ENCODE results near the gene FLNB. TPM values are rescaled to one million over a fixed set of nuclear protein-coding genes. Genes with fewer than 3 reads are reported as not detected.

The FLNB gene
- total and polyA plus RNA-seq, 12 donors, result 84.6 to 278 (median 131) TPM

DNA sequence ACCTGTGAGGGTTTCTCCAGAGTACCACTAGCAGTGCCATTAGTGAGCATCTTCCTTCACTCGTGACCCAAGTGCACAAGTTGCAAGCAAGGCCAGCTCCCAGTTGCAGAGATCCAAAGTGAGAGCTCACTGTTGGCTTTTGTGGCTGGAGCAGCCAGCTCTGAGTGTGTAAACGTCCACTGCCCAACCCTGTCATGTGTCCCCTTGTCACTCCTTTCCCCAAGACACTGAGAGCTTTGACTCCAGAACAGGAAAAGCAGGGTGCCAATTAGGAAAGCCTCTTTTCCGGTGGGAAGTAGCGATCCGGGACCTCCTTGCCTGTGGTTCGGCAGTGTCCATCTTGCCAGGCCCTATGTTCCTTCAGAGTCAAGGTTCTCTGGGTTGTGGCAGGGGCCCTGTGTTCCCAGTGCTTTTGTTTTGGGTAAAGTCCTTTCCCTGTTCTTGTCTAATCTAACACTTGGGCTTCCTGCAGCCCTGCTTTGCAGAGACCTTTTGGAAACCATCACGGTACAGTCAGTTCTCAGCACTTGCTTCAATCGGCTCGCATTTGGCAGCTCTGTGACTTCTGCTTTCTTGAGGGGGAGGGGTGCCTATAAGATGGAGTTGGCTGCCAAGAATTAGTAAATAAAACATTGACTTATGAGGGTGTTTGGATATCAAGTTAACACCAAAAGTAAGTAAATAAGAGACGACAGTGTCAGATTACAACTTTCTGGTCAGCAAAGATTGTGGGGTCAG, 112.0 kb downstream of the FLNB start:
- Histone ChIP-seq H3K27ac (peak overlapping the region in 2 of 5 donors; percentile 1 to 40), H3K4me1 (replicated peaks in 1 of 2) (peaks cover 0 to 16% of the 10 kb centered on the region in 2 donors), H3K9me3 (replicated peaks in 1 of 3) (no peaks in the 10 kb centered on the region), H3K4me3 (no peak overlapping the region), H3K27me3 (no peaks in the 10 kb centered on the region), H3K36me3 (replicated peaks in 1 of 2) (peaks cover 0 to 44% of the 10 kb centered on the region in 2 donors)
- TF ChIP-seq, protein P1, sequence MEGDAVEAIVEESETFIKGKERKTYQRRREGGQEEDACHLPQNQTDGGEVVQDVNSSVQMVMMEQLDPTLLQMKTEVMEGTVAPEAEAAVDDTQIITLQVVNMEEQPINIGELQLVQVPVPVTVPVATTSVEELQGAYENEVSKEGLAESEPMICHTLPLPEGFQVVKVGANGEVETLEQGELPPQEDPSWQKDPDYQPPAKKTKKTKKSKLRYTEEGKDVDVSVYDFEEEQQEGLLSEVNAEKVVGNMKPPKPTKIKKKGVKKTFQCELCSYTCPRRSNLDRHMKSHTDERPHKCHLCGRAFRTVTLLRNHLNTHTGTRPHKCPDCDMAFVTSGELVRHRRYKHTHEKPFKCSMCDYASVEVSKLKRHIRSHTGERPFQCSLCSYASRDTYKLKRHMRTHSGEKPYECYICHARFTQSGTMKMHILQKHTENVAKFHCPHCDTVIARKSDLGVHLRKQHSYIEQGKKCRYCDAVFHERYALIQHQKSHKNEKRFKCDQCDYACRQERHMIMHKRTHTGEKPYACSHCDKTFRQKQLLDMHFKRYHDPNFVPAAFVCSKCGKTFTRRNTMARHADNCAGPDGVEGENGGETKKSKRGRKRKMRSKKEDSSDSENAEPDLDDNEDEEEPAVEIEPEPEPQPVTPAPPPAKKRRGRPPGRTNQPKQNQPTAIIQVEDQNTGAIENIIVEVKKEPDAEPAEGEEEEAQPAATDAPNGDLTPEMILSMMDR (IDR thresholded peaks at IDR 0.05), result no peak
- TF ChIP-seq POLR2A (IDR thresholded peaks at IDR 0.05), result no peak
- 58 to 74% (median 61%) methylated on average over 6 to 10 of the region's 10 CpGs for WGBS, 4 donors
- intact Hi-C loops (cut with DNase I), result no loop called here
- peak in 5 of 7 donors; percentile 25 to 69 (median 38) for DNase-seq

DNA sequence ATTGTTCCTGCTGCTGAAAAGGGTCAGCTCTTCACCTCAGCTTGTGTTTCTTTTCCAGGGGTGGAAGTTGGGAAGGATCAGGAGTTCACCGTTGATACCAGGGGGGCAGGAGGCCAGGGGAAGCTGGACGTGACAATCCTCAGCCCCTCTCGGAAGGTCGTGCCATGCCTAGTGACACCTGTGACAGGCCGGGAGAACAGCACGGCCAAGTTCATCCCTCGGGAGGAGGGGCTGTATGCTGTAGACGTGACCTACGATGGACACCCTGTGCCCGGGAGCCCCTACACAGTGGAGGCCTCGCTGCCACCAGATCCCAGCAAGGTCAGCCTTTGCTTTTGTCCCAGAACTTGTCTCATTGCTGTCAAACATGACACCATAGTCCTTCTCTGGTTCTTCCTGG, 113.0 kb downstream of the FLNB start:
- TF ChIP-seq POLR2A (IDR thresholded peaks at IDR 0.05), result no peak
- TF ChIP-seq, protein P1 (IDR thresholded peaks at IDR 0.05), result no peak
- Histone ChIP-seq H3K36me3 (replicated peaks in 1 of 2) (peaks cover 0 to 53% of the 10 kb centered on the region in 2 donors), H3K9me3 (replicated peaks in 1 of 3) (no peaks in the 10 kb centered on the region), H3K4me3 (no peak overlapping the region), H3K4me1 (replicated peaks in 1 of 2) (peaks cover 0 to 16% of the 10 kb centered on the region in 2 donors), H3K27ac (peak overlapping the region in 1 of 5 donors; percentile 8), H3K27me3 (no peaks in the 10 kb centered on the region)
- 89 to 100% (median 94%) methylated on average over 1 to 11 of the region's 11 CpGs for WGBS, 4 donors
- intact Hi-C loops (cut with DNase I), result no loop called here
- DNase-seq, result no peak

- no peak for DNase-seq
- Histone ChIP-seq H3K4me3 (no peak overlapping the region), H3K27me3 (no peaks in the 10 kb centered on the region), H3K36me3 (replicated peaks in 1 of 2) (peaks cover 0 to 63% of the 10 kb centered on the region in 2 donors), H3K27ac (no peak overlapping the region), H3K4me1 (replicated peaks in 1 of 2) (peaks cover 0 to 16% of the 10 kb centered on the region in 2 donors), H3K9me3 (replicated peaks in 1 of 3) (no peaks in the 10 kb centered on the region)
- intact Hi-C loops (cut with DNase I), result no loop called here
- no peak for TF ChIP-seq POLR2A (IDR thresholded peaks at IDR 0.05)
- TF ChIP-seq, protein P1 (IDR thresholded peaks at IDR 0.05), result no peak
- WGBS, 4 donors, result 94 to 97% (median 94%) methylated on average over 33 to 41 of the region's 41 CpGs
Measured at GRCh38 chr3:58122936-58123700, 114.9 kb downstream of the FLNB start.

- no peak for DNase-seq
- no peak overlapping the region for H3K4me3 ChIP-seq
- TF ChIP-seq, protein P1 (IDR thresholded peaks at IDR 0.05), result no peak
- TF ChIP-seq POLR2A (IDR thresholded peaks at IDR 0.05), result no peak
- H3K4me1 ChIP-seq (replicated peaks in 1 of 2), result peaks cover 0 to 13% of the 10 kb centered on the region in 2 donors
- no peaks in the 10 kb centered on the region for H3K27me3 ChIP-seq
- H3K27ac ChIP-seq, result no peak overlapping the region
- peaks cover 0 to 56% of the 10 kb centered on the region in 2 donors for H3K36me3 ChIP-seq (replicated peaks in 1 of 2)
- 92 to 99% (median 95%) methylated on average over 8 of the region's 8 CpGs for WGBS, 4 donors
- no peaks in the 10 kb centered on the region for H3K9me3 ChIP-seq (replicated peaks in 1 of 3)
- intact Hi-C loops (cut with DNase I), result no loop called here
Measured at GRCh38 chr3:58124387-58124786, 116.2 kb downstream of the FLNB start.

Measured in adrenal gland (tissue), 12 donors.